SU-DHL-6 (cell line): ENCODE results near the gene ALDH9A1.

Experiments
- EZH2phosphoT487 ChIP-seq: fragments of 200-600 bp; sonication (generic), shearing (Covaris generic); conservative IDR thresholded peaks from 2 replicates; pipeline ENCODE4 v1.6.1; 2018; ENCODE audit warnings: mild to moderate bottlenecking, antibody characterized with exemption, low read length, moderate library complexity, mixed read lengths
- TF ChIP-seq, protein P1 (sequence below): fragments of 200-600 bp; sonication (generic); IDR thresholded peaks from one replicate; pipeline ENCODE4 v1.5.1; 2017; ENCODE audit warnings: antibody characterized with exemption, mild to moderate bottlenecking, low read length, moderate library complexity; ENCODE audit not compliant: insufficient read depth, poor library complexity, severe bottlenecking

- TF ChIP-seq, protein P1, sequence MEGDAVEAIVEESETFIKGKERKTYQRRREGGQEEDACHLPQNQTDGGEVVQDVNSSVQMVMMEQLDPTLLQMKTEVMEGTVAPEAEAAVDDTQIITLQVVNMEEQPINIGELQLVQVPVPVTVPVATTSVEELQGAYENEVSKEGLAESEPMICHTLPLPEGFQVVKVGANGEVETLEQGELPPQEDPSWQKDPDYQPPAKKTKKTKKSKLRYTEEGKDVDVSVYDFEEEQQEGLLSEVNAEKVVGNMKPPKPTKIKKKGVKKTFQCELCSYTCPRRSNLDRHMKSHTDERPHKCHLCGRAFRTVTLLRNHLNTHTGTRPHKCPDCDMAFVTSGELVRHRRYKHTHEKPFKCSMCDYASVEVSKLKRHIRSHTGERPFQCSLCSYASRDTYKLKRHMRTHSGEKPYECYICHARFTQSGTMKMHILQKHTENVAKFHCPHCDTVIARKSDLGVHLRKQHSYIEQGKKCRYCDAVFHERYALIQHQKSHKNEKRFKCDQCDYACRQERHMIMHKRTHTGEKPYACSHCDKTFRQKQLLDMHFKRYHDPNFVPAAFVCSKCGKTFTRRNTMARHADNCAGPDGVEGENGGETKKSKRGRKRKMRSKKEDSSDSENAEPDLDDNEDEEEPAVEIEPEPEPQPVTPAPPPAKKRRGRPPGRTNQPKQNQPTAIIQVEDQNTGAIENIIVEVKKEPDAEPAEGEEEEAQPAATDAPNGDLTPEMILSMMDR = no peak
- no peak for TF ChIP-seq EZH2phosphoT487
These were observed 43.8 kb upstream of the ALDH9A1 start for GRCh38 chr1:165742194-165742593.
